Activated CD4-positive, alpha-beta T cell treated with anti-CD3 and anti-CD28 coated beads for 36 hours (primary cell): ENCODE data around the gene SPACA5B. TPM values are rescaled to one million over a fixed set of nuclear protein-coding genes. Genes with fewer than 3 reads are reported as not detected.

ENCODE experiments used
- total RNA-seq, 2 experiments: library from RNA; stranded (reverse); gene quantifications; one replicate each; pipeline ENCODE4 v1.2.3, GENCODE V29; 2021

SPACA5B gene
- total RNA-seq, 2 experiments from 2014 or later = not detected

Other genes with a start within 250 kb of the SPACA5B start
- gene ZNF182, start 126.6 kb upstream of the SPACA5B start, total RNA-seq = 1 to 10 TPM; 8.0 to 9.3 TPM
- not detected for gene SPACA5, start 123.6 kb upstream of the SPACA5B start, total RNA-seq
- gene ZNF630, start 59.0 kb upstream of the SPACA5B start, total RNA-seq = 1 to 10 TPM; 1.7 to 1.8 TPM
- not detected for gene SSX5, start 66.2 kb downstream of the SPACA5B start, total RNA-seq
- not detected for gene SSX1, start 124.8 kb downstream of the SPACA5B start, total RNA-seq
- not detected for gene SSX3, start 226.1 kb downstream of the SPACA5B start, total RNA-seq